GM12878 (cell line): ENCODE data around the gene ATP5MK. TPM values are rescaled to one million over a fixed set of nuclear protein-coding genes. Genes with fewer than 3 reads are reported as not detected.

ENCODE experiments used
- BMI1 ChIP-seq: fragments of 450-650 bp; IDR thresholded peaks from 2 replicates; pipeline ENCODE4 v1.6.1; 2016; ENCODE audit warnings: mild to moderate bottlenecking, moderate library complexity, borderline replicate concordance
- CREM ChIP-seq: IDR thresholded peaks from 2 replicates; pipeline ENCODE4 v1.6.1; 2014; ENCODE audit warnings: antibody characterized with exemption, low read depth
- EP300 ChIP-seq, 2 experiments: fragments of 150-350 bp in 1 of 2; IDR thresholded peaks; 2 replicates each; pipeline ENCODE4 v1.6.1; 2011 to 2012; ENCODE audit warnings: low read depth in 2 of 2, low read length in 2 of 2, borderline replicate concordance in 1 of 2, improper control_type of control experiment in 1 of 2, inconsistent platforms in 1 of 2; ENCODE audit not compliant: control insufficient read depth in 1 of 2
- JUNB ChIP-seq: IDR thresholded peaks from 2 replicates; pipeline ENCODE4 v1.6.1; 2016; ENCODE audit warnings: antibody characterized with exemption, mild to moderate bottlenecking
- MEF2A ChIP-seq: IDR thresholded peaks from 2 replicates; pipeline ENCODE4 v1.6.1; 2011; ENCODE audit warnings: low read depth, mild to moderate bottlenecking, low read length, moderate library complexity; ENCODE audit not compliant: insufficient read depth
- MYB ChIP-seq: fragments of 150-350 bp; IDR thresholded peaks from 2 replicates; pipeline ENCODE4 v1.6.1; 2014; ENCODE audit warnings: mild to moderate bottlenecking, low read depth, low read length, borderline replicate concordance
- NR2C2 ChIP-seq: IDR thresholded peaks from 2 replicates; pipeline ENCODE4 v1.6.1; 2011; ENCODE audit warnings: borderline replicate concordance, low read depth; ENCODE audit not compliant: control insufficient read depth, insufficient read length
- NRF1 ChIP-seq: conservative IDR thresholded peaks from 2 replicates; pipeline ENCODE4 v1.6.1; 2011; ENCODE audit warnings: mild to moderate bottlenecking, low read depth, low read length, improper control_type of control experiment
- PAX5 ChIP-seq: IDR thresholded peaks from 2 replicates; pipeline ENCODE4 v1.6.1; 2011; ENCODE audit warnings: low read depth, low read length, borderline replicate concordance
- POLR2A ChIP-seq: IDR thresholded peaks from 2 replicates; pipeline ENCODE4 v1.6.1; 2011; ENCODE audit warnings: low read depth, mild to moderate bottlenecking, low read length
- RB1 ChIP-seq: fragments of 450-650 bp; formaldehyde crosslinking; IDR thresholded peaks from 2 replicates; pipeline ENCODE4 v1.6.1; 2017; ENCODE audit warnings: mild to moderate bottlenecking, borderline replicate concordance
- SIN3A ChIP-seq: IDR thresholded peaks from 2 replicates; pipeline ENCODE4 v1.6.1; 2012; ENCODE audit warnings: low read depth, low read length, improper control_type of control experiment
- ZBTB11 ChIP-seq: fragments of 450-650 bp; formaldehyde crosslinking; IDR thresholded peaks from 2 replicates; pipeline ENCODE4 v1.5.0; 2022; ENCODE audit warnings: mild to moderate bottlenecking, missing genetic modification characterization
- ZBTB33 ChIP-seq: fragments of 450-650 bp; IDR thresholded peaks from 2 replicates; pipeline ENCODE4 v1.6.1; 2017; ENCODE audit warnings: mild to moderate bottlenecking
- polyA plus RNA-seq, 11 experiments: library from polyadenylated mRNA; depleted of rRNA in 4 of 11; unstranded in 6 of 11; stranded (reverse) in 5 of 11; fragments of >200 nt; fragmentation: Nextera tagmentation in 4 of 11; fragmentation: Illumina TruSeq in 1 of 11; extraction: Ambion mirVana in 4 of 11; extraction: Trizol in 1 of 11; gene quantifications; 1 replicate in 1 of 11; 2 replicates in 10 of 11; pipeline versions ENCODE4 v1.2.1 to v1.2.3, GENCODE V29; 2011 to 2016; ENCODE audit warnings: inconsistent platforms in 2 of 11, missing spikeins in 2 of 11, low read depth in 1 of 11
- total RNA-seq, 4 experiments: library from RNA; depleted of rRNA in 3 of 4; stranded (reverse); fragments of >200 nt in 3 of 4; fragmentation: Illumina TruSeq in 1 of 4; extraction: Trizol in 1 of 4; gene quantifications; 2 replicates each; pipeline versions ENCODE4 v1.2.1 to v1.2.3, GENCODE V29; 2013 to 2021
- TF ChIP-seq, protein P1 (sequence below): IDR thresholded peaks from 2 replicates; pipeline ENCODE4 v1.6.1; 2012; ENCODE audit warnings: mild to moderate bottlenecking, low read depth, low read length
- TF ChIP-seq, protein P2 (sequence below): fragments of 450-650 bp; IDR thresholded peaks from 2 replicates; pipeline ENCODE4 v1.6.1; 2017; ENCODE audit warnings: mild to moderate bottlenecking, moderate library complexity
- TF ChIP-seq, protein P3 (sequence below): IDR thresholded peaks from 2 replicates; pipeline ENCODE4 v1.6.1; 2011; ENCODE audit warnings: borderline replicate concordance, low read depth, mild to moderate bottlenecking, moderate library complexity, mixed read lengths, low read length; ENCODE audit not compliant: insufficient read depth; ENCODE audit errors: extremely low read length

ATP5MK gene
- total and polyA plus RNA-seq, 10 of the 15 experiments (the other 5 are each of a cell fraction or from before 2014, with no cell fraction given), result 240 to 1,790 (median 626) TPM

DNA sequence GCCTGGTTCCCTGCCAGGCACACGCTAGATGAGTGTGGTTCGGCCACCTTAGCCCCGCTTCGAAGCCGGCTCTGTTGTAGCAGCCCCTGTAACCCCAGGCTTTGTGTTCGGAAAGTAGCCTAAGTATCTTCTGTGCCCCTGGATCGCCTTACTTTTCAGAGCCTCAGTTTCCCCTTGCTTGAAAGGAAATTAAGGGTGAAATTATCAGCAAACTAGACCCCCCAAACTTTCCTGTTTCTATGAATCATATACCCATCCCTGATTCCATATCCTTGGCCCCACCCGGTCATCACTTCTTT is 463 bp upstream of the ATP5MK start (continued):
- no peak for TF ChIP-seq EP300 (IDR thresholded peaks at IDR 0.05; ENCODE audit: borderline replicate concordance in 1 of 2, control insufficient read depth in 1 of 2, low read depth in 2 of 2, low read length in 2 of 2)
- no peak for TF ChIP-seq POLR2A
- TF ChIP-seq, protein P1, sequence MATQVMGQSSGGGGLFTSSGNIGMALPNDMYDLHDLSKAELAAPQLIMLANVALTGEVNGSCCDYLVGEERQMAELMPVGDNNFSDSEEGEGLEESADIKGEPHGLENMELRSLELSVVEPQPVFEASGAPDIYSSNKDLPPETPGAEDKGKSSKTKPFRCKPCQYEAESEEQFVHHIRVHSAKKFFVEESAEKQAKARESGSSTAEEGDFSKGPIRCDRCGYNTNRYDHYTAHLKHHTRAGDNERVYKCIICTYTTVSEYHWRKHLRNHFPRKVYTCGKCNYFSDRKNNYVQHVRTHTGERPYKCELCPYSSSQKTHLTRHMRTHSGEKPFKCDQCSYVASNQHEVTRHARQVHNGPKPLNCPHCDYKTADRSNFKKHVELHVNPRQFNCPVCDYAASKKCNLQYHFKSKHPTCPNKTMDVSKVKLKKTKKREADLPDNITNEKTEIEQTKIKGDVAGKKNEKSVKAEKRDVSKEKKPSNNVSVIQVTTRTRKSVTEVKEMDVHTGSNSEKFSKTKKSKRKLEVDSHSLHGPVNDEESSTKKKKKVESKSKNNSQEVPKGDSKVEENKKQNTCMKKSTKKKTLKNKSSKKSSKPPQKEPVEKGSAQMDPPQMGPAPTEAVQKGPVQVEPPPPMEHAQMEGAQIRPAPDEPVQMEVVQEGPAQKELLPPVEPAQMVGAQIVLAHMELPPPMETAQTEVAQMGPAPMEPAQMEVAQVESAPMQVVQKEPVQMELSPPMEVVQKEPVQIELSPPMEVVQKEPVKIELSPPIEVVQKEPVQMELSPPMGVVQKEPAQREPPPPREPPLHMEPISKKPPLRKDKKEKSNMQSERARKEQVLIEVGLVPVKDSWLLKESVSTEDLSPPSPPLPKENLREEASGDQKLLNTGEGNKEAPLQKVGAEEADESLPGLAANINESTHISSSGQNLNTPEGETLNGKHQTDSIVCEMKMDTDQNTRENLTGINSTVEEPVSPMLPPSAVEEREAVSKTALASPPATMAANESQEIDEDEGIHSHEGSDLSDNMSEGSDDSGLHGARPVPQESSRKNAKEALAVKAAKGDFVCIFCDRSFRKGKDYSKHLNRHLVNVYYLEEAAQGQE, result no peak
- TF ChIP-seq ZBTB11, result no peak
- no peak for TF ChIP-seq JUNB
- TF ChIP-seq MYB, result no peak
- no peak for TF ChIP-seq BMI1
- no peak for TF ChIP-seq NRF1
- peak; percentile 23; the same call in 1 of the 2 replicates for TF ChIP-seq SIN3A
- TF ChIP-seq, protein P2, sequence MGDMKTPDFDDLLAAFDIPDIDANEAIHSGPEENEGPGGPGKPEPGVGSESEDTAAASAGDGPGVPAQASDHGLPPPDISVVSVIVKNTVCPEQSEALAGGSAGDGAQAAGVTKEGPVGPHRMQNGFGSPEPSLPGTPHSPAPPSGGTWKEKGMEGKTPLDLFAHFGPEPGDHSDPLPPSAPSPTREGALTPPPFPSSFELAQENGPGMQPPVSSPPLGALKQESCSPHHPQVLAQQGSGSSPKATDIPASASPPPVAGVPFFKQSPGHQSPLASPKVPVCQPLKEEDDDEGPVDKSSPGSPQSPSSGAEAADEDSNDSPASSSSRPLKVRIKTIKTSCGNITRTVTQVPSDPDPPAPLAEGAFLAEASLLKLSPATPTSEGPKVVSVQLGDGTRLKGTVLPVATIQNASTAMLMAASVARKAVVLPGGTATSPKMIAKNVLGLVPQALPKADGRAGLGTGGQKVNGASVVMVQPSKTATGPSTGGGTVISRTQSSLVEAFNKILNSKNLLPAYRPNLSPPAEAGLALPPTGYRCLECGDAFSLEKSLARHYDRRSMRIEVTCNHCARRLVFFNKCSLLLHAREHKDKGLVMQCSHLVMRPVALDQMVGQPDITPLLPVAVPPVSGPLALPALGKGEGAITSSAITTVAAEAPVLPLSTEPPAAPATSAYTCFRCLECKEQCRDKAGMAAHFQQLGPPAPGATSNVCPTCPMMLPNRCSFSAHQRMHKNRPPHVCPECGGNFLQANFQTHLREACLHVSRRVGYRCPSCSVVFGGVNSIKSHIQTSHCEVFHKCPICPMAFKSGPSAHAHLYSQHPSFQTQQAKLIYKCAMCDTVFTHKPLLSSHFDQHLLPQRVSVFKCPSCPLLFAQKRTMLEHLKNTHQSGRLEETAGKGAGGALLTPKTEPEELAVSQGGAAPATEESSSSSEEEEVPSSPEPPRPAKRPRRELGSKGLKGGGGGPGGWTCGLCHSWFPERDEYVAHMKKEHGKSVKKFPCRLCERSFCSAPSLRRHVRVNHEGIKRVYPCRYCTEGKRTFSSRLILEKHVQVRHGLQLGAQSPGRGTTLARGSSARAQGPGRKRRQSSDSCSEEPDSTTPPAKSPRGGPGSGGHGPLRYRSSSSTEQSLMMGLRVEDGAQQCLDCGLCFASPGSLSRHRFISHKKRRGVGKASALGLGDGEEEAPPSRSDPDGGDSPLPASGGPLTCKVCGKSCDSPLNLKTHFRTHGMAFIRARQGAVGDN, result no peak; the same call in 1 of the 2 replicates
- TF ChIP-seq NR2C2, result no peak
- TF ChIP-seq MEF2A, result no peak
- no peak for TF ChIP-seq ZBTB33
- TF ChIP-seq PAX5, result no peak
- TF ChIP-seq CREM, result no peak
- TF ChIP-seq RB1, result 0 out of 2 replicates have a peak, but pooled peaks have one; percentile 2
- TF ChIP-seq, protein P3, sequence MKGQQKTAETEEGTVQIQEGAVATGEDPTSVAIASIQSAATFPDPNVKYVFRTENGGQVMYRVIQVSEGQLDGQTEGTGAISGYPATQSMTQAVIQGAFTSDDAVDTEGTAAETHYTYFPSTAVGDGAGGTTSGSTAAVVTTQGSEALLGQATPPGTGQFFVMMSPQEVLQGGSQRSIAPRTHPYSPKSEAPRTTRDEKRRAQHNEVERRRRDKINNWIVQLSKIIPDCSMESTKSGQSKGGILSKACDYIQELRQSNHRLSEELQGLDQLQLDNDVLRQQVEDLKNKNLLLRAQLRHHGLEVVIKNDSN, result no peak
